GM19238 (cell line): Measurements from ENCODE around the gene MLC1.

ENCODE experiments used
- DNase-seq: peaks from one replicate; pipeline ENCODE4 v3.0.0; 2011; ENCODE audit warnings: low spot score; ENCODE audit not compliant: insufficient read length

Gene MLC1

DNA sequence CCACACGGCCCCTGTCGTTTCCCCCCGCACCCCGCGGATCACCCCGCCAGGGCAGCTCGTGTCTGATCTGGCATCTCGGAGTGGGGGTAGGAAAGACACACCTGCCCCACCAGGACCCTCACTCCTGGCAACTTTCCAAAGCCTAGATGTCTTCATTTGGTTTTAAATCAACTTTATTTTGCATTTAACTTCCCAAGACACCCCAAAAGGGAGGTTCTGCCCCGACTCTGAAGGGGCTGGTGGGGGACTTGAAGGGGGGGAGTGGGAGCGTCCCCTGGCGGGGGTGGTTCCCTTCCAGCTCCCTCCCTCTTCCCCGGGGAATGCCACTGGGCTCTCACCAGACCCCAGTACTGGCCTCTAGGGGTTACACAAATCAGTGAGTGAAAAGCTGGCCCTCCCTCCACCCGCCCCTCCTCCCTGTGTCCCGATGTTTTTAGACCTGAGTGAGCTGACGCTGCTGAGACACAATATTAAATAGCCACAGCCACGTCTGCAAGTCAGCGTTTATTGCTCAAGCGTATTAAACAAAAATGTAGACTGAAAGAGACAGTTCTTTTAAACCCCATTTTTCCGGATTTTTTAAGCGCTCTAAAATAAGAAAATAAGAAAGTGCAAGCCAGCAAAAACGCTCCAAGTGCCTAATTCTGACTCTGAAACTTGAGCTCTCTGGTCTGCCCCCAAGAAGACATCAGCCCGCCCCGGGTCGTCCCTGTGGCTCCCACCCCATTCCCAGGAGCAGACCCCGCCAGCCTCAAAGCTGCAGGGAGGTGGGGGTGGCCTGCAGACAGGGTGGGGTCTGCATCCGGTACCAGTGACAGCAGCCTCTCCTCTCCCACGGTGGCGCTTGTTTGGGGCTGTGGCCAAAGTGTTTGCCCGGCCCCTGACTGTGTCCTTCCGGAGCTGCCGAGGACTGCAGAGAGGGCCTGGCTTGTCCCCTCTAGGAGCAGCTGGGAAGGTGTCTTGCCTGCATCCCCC is 26.0 kb downstream of the MLC1 start:
- DNase-seq, result no peak

DNA sequence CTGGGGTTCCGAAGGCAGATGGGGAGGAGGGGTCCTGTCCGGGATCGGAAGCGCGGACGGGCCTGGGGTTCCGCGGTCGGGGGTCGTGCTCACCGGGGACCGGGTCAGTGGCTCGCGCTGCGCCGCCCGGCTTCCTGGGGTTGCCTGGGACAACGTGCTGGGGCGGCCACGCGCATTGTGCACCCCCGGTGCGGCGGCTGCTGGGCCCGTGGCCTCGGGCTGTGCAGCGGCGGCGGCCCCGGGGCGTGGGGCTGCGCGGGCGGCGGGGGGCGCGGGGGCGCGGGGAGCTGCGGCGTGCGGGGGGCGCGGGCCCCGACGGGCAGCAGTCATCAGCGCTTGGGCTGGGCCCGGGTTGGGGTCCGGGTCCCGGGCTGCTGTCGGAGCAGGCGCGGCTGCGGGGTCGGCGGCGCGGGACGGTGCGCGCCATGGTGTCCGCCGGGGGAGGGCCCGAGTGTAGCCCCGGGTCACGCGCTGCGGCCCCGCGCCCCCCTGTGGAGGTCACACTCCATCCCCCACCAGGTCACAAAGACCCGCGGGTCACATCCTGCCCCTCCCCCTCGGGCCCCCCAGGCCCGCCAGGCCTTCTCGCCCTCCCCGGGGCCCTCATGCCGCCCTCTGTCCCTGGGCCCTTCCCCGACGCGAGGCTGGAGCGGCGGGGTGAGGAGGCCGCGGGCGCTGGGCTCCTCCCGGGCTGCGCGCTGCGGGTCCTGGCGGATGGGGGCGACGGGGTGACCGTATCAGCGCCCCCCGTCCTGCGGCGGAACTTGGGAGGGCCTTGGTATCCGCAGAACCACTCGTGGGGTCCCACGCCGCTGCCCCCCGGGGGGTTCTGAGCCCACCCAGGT is 26.9 kb downstream of the MLC1 start, which contains the start of gene TTLL8:
TTLL8 (minus strand) TSS at position 238 of the 845 bp plus-strand sequence.
- no peak for DNase-seq

DNA sequence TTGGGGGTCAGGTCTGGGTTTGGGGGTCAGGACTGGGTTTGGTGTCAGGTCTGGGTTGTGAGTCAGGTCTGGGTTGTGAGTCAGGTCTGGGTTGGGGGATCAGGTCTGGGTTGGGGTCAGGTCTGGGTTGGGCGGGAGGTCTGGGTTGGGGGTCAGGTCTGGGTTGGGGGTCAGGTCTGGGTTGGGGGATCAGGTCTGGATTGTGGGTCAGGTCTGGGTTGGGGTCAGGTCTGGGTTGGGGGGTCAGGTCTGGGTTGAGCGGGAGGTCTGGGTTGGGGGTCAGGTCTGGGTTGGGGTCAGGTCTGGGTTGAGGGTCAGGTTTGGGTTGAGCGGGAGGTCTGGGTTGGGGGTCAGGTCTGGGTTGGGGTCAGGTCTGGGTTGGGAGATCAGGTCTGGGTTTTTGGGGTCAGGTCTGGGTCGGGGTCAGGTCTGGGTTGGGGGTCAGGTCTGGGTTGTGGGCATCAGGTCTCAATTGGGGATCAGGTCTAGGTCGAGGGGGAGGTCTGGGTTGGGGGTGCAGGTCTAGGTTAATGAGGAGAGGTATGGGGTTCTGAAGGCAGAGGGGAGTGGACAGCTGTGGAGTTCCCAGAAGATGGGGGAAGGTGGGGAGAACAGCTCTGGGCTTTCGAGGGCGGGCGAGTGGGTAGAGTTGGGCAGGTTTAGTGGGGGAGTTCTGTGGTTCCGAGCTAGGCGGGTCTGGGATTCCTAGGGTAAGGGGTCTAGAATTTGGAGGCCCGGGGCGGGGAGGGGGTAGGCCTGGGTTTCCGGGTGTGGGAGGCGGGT is 27.8 kb downstream of the MLC1 start:
- DNase-seq, result no peak

DNA sequence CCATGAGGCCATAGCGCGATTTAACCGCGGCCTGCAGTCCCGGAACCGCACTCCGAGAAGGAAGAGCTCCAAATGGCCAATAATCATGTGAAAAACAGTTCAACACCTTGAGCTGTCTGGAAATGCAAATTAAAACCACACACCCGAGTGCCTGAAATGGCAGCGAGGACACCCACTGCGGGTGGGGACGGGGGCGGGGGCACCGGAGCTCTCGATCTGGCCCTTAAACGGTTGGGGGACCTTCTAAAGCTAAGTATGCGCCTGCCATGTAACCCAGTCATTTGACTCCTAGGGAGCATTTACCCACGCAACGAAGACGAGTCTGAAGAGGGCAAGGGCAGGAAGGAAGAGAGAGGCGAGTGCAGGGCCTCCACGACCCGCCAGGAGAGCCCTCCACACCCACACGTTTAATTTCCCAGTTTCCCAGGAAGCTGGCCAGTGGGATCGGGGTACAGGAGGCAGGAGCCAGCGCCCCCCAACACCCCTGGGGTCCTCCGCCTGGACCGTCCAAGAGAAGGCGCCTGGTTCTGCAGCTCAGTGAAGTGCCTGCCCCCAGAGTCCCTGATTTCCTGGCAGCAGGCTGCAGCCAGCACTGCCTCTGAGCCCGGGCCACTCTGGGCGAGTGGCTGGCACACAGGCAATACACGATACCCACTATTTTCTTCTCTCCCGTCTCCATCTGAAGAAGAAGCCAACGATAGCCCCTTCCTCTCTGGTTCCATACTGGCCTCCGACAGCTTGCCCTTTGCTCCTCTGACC is 28.8 kb downstream of the MLC1 start:
- no peak for DNase-seq

DNA sequence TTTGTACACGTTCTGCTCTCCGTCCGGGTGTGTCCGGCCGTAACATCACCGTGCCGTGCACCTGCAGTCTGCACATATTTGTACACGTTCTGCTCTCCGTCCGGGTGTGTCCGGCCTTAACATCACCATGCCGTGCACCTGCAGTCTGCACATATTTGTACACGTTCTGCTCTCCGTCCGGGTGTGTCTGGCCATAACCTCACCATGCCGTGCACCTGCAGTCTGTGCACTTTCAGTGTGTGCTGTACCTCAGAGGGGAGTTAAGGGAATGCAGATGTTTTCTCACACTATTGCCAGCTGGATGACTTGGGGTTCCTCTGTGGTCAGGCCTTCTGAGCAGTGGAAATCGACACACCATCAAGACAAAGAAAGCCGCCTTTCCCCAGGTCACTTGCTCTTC is 31.4 kb downstream of the MLC1 start:
- no peak for DNase-seq

DNA sequence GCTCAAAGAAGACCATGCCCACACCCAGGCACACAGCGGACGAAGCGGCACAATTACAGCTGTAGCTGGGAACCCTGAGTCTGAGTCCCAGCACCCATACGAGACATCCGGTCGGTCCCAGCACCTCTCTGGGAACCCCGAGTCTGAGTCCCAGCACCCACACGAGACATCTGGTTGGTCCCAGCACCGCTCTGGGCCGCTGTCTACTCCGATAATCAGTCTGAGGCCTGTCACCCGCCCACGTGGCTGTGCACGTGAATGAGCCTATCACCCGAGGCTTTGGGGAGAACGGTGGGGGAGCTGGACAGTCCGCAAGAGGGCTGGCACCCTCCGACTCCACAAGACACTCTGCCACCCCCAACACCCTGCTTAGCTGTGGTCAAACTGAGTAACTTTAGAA is 33.3 kb downstream of the MLC1 start:
- no peak for DNase-seq

DNA sequence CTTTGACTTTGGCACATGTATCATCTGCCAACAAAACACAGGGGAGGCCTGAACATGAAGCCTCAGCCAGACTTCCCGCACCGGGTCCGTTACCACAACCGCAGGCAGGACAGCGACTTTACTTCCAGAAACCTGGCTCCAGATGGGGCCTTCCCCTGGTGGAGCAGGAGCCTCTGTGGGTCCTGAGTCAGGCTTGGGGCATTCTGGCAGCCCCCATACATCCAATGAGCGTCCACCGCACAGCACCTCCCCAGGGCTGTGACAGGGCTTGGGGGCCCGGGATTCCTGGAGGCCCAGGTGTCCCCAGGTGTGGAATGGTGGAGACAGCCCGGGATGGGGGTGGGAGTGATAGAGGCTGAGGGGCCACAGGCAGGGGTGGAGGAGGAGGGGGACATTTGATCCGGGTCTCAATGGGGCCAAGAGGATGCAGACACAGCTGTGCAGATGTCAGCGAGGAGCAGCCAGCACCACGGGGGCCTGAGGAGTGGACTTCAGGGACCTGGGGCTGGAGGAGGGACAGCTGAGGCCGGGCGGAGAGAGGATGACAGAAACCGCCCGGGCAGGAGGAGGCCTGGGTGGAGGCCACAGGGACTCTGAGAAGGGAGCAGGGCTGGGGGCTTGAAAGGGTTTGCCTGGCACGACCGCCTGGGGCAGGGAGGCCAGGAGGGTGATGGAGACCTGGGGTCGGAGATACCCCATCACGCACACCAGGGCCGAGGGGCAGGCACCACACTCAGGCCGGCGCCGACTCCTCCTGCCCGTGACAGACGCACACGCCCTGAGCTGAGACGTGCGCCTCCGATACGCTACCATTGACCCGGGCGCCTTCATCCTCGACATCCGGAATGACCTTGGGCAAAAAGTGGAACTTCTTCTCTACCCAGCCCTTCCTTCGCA is 35.7 kb downstream of the MLC1 start:
- no peak for DNase-seq

DNA sequence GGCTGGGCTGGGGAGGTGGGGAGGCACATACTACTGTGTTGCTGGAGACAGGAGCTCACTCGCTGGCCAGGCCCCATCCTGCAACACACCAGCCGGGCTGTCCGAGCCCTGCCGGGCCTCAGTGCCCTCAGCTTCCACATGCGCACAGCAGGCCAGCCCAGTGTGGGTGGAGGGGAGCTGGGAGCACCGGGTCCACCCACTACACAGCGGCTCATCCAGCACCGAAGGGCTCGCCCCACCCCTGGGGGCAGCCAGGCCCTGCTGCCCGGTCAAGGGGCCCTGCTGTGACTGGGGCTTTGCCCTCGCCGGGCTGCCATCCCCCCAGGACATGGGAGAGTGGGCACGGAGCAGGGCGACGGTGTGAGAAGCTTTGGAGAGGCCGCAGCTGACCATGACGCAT is 36.4 kb downstream of the MLC1 start:
- DNase-seq, result no peak

DNA sequence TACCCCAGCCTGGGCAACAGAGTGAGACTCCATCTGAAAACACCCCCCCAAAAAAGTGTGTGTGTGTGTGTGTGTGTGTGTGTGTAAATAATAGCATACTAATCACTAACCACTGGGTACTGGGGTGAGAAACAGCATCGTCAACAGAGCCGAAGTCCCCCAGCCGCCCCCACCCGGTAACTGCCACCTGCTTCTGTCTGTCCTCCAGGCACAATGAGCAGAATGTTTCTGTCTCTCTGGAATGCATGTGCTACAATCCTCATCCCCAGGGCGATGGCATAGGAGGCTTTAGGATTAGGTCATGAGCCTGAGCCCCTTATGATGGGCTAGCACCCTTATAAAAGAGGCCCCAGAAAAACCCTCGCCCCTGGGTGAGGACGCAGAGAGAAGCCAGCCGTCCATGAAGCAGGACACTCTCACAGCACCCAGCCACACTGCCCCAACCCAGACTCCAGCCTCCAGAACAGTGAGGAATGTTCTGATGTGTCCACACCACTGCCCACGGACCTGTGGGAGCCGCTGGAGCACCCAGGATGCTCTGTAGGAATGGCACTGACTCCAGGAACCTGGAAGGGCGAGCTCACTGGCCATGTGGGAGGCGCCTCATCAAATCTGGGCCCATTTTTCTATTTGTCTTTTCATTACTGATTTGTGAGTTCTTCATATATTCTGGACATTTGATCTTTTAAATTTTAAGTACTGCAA is 37.0 kb downstream of the MLC1 start:
- no peak for DNase-seq

DNA sequence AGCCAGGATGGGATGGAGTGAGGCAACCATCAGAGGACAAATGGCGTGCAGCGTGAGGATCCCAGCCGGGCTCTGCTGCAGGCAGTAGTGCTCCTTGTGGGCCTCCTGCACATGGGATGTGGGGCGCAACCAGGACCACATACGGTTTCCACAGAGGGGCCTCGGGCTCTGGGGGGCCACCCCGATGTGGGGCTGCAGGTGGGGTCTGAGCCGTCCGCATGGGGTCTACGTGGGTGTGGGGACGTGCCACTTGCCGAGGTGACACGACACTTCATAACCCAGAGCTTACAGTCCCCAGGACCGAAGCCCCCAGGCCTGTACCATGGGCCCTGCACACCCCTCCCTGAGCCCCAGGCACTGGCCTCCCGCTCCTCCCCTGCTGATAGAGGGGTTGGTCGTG is 37.9 kb downstream of the MLC1 start:
- no peak for DNase-seq

DNA sequence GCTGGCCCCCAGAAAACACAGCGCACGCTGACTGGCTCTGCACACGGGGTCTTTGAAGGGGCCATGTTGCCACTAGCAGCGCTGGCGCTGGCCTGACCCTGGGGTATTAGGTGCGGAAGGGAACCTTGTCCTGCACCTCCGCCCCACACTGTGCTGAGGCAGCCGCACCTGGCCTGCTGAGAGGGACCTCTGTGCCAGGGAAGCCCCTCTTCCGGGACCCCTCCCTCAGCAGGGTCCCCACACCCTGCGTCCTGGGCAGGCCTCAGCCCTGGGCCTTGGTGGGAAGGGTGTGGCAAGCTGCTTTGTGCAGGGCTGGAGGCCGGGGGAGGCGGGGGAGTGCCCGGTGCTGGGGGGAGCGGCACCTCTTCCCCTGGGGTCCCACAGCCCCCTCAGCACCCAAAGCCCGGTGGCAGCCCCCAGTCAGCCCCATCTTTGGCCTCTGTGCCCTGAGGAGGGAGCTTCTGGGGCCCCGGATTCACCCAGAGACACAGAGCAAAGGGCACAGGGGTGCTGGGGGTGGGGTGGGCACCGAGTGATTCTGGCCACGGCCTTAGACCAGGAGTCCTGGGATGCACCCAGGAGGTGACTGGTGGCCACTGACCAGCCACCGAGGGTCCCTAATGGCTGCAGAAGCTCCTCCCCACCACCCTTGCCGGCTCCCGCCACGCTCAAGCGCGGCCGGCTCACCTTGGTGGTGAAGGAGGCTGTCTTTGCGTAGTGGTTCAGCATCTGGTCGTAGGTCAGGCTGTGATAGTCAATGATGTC is 38.6 kb downstream of the MLC1 start:
- DNase-seq, result no peak

DNA sequence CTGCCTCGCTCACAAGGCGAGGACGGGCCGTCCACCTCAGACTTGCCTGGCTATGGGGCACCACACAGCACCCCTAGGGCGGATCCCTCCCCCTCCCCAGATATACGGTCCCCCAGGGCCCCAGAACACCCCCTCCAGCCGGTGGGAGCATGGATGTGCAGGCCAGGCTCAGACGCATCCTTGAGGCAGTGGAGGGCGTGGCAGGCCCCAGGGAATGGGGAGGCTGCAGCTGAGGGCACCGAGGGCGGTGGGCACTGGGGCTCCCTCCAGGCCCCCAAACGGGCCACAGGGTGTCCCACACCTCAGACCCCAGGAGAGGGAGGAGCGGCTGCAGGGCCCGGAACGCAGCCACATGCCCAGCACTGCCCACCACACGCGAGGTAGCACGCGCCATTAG is 39.2 kb downstream of the MLC1 start:
- no peak for DNase-seq

DNA sequence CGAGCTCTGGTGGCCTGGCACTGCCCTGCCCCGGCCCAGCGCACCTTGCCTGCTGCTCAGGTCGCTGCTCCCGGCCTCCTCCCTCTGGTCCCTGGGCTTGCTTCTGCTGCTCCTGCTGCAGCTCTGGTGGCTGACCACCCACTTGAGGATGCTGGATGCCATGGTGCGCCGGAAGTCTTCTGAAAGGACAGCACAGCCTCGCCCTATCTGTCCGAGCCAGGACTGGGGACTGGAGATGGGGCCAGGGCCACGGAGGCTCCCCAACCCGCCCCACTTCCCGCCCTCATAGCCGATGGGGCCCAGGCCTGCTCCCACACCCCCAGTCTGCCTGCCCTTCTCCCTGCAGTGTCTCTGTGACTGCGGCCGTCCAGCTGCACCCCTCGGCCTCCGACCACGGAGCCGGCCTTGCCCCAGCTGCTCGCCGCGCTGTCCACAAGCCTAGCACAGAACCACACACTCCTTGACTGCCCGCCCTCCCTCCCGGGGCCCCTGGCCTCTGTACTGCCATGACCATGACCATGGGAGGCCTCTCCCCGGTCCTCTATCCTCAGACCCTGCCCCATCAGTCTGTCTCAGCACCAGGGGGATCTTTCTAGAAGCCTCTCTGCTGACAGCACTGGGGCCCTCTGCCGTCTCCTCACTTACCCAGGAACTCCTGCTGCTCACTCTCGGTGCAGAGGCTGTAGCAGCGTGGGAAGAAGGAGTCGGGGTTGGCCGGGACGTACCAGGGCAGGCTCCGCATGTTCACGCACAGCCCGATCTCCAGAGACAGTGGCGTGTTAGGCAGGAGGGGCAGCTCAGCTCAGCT is 39.8 kb downstream of the MLC1 start:
- no peak for DNase-seq

DNA sequence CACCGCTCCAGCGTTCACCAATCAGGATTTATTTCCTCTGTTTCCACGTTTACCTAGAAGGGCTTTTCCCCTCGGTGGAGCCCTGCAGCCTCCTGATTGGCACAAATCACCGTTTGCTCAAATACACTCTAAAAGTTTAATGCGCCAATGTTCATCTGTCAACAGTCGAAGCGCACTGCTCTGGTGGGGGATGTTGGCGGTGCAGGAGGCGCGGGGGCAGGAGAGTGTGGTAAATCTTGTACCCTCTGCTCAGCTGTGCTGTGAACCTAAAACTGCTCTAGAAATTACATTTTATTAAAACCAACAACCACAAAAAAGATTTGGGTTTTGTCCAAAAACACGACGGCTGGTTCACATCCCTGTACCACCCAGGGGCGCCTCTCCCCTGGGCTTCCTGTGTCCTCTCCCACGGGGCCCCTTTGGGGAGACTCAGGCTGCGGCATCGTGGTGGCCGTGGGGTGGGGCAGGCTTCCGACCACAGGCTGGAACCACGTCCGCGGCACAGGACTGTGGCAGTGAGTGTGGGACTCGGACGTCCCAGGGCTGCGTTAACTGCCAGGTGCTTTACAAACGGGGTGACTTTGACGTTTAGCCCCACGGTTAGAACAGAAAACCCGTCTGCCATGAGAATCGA is 40.6 kb downstream of the MLC1 start:
- DNase-seq, result no peak

DNA sequence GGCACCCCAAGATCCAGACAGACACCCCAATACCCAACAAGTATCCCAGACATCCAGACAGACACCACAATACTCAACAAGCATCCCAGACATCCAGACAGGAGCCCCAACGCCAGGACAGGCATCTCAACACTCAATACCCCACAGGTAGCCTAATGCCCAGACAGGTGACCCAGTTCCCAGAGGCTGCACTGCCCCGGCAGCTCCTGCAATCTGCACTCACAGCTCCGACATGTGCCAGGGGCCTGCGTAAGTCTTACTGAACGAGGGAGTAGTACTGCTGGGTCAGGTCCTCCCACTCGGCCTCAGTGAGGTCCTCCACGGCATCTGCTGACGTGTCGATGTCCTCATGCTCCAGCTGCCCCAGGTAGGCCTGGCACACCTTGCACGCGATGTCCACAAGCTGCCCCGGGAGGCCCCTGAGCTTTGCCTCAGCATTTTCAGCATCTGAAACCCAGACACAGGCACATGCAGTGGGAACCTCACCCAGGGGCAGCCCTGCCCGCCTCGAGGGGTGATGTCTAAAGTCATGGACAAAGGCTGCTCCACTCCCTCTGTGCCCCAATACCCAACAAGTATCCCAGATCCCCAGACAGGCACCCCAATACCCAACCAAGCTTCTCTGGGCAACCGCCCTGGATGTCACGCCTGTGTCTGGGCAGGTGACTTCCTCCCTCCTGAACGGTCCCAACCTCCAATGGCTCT is 43.7 kb downstream of the MLC1 start:
- no peak for DNase-seq

DNA sequence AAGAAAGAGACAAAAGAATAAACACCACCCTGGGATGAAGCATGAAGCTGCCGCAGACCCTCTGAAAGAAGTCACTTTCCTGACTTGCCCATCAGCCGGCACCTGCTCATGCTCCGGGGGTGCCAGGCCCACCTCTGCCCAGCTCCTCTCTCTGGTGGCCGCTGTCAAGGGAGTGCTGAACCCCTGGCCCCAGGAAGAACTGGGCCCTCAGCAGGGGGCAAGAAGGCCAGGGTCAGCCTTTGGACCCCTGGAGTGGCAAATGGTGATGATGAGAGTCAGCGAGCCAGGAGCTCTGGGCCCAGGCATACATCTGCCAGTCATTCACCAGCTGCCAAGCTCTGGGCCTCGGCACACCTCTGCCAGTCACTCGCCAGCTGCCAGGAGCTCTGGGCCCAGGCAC is 44.5 kb downstream of the MLC1 start:
- no peak for DNase-seq
